Smooth muscle cell (in vitro differentiated cells): Measurements from ENCODE around the gene CCL18. TPM values are rescaled to one million over a fixed set of nuclear protein-coding genes. Genes with fewer than 3 reads are reported as not detected.

Experiments
- DNase-seq: peaks from one replicate; lab custom pipeline; 2025; ENCODE audit not compliant: unreplicated experiment; lab: John Stamatoyannopoulos, UW
- H2AFZ ChIP-seq: fragments of 200-600 bp; sonication (generic); 2 replicates; pipeline ENCODE4 v1.6.0; 2016; ENCODE audit warnings: antibody characterized with exemption, low read depth, mild to moderate bottlenecking
- H3F3A ChIP-seq: fragments of 200-600 bp; sonication (generic); 2 replicates; pipeline ENCODE4 v1.6.0; 2017; ENCODE audit warnings: antibody characterized with exemption, low read depth
- H3K27ac ChIP-seq: fragments of 200-600 bp; sonication (generic); 2 replicates; pipeline ENCODE4 v1.5.1; 2016; ENCODE audit warnings: low read depth, mild to moderate bottlenecking
- H3K27me3 ChIP-seq: fragments of 200-600 bp; sonication (generic); 2 replicates; pipeline ENCODE4 v1.6.1; 2016; ENCODE audit warnings: low read depth, mild to moderate bottlenecking
- H3K36me3 ChIP-seq: fragments of 200-600 bp; sonication (generic); 2 replicates; pipeline ENCODE4 v1.5.1; 2016; ENCODE audit warnings: low read depth
- H3K4me1 ChIP-seq: fragments of 200-600 bp; sonication (generic); 2 replicates; pipeline ENCODE4 v1.5.1; 2016; ENCODE audit warnings: low read depth
- H3K4me2 ChIP-seq: fragments of 200-600 bp; sonication (generic); 2 replicates; pipeline ENCODE4 v1.6.0; 2016; ENCODE audit warnings: mild to moderate bottlenecking
- H3K4me3 ChIP-seq: fragments of 200-600 bp; sonication (generic); 2 replicates; pipeline ENCODE4 v1.5.1; 2016; ENCODE audit warnings: mild to moderate bottlenecking
- H3K79me2 ChIP-seq: fragments of 200-600 bp; sonication (generic); 2 replicates; pipeline ENCODE4 v1.6.0; 2016; ENCODE audit warnings: low read depth, mild to moderate bottlenecking
- H3K9ac ChIP-seq: fragments of 200-600 bp; sonication (generic); 2 replicates; pipeline ENCODE4 v1.6.0; 2016; ENCODE audit warnings: low read depth
- H3K9me3 ChIP-seq: fragments of 200-600 bp; sonication (generic); replicated peaks from 2 replicates; pipeline ENCODE4 v1.5.1; 2016; ENCODE audit warnings: low read depth
- H4K20me1 ChIP-seq: fragments of 200-600 bp; sonication (generic); 2 replicates; pipeline ENCODE4 v1.6.0; 2016; ENCODE audit warnings: low read depth
- CTCF ChIP-seq: fragments of 200-600 bp; sonication (generic); IDR thresholded peaks from 2 replicates; pipeline ENCODE4 v1.5.1; 2017; ENCODE audit warnings: borderline replicate concordance, mild to moderate bottlenecking, antibody characterized with exemption; ENCODE audit not compliant: insufficient read depth, poor library complexity, severe bottlenecking
- WGBS: methylation state at CpG from one replicate; pipeline ENCODE4 v1.1.7; 2016; ENCODE audit warnings: low lambda C conversion rate; 5-methylcytosine and 5-hydroxymethylcytosine counted together
- polyA plus RNA-seq: library from polyadenylated mRNA; unstranded; fragments of >200 nt; fragmentation: Nextera tagmentation; extraction: Ambion mirVana; gene quantifications from 2 replicates; pipeline ENCODE4 v1.2.1, GENCODE V29; 2016
- total RNA-seq: library from RNA; depleted of rRNA; stranded (reverse); fragments of >200 nt; gene quantifications from 2 replicates; pipeline ENCODE4 v1.2.3, GENCODE V29; 2014

Gene CCL18
- total and polyA plus RNA-seq, 2 experiments from 2014 or later, result not detected

- no peak overlapping the region for H2AFZ ChIP-seq
- no peaks in the 10 kb centered on the region for H3F3A ChIP-seq
- H3K4me3 ChIP-seq, result no peak overlapping the region
- TF ChIP-seq CTCF, result no peak
- H3K27ac ChIP-seq, result no peak overlapping the region
- WGBS, result 86% methylated on average over 7 of the region's 7 CpGs
- no peak for DNase-seq
- H3K9ac ChIP-seq, result no peak overlapping the region
- H3K36me3 ChIP-seq, result no peaks in the 10 kb centered on the region
- no peaks in the 10 kb centered on the region for H3K79me2 ChIP-seq
- no peaks in the 10 kb centered on the region for H4K20me1 ChIP-seq
- no peaks in the 10 kb centered on the region for H3K27me3 ChIP-seq
- H3K4me1 ChIP-seq, result no peaks in the 10 kb centered on the region
- no peak overlapping the region for H3K4me2 ChIP-seq
- no peaks in the 10 kb centered on the region for H3K9me3 ChIP-seq
Observed at GRCh38 chr17:36059406-36059805, 4.7 kb upstream of the CCL18 start.

GRCh38 chr17:36060816-36061215 is 3.3 kb upstream of the CCL18 start:
- no peak overlapping the region for H3K27ac ChIP-seq
- H3K4me1 ChIP-seq, result no peaks in the 10 kb centered on the region

GRCh38 chr17:36066365-36066985 is 2.4 kb downstream of the CCL18 start:
- H3K27ac ChIP-seq, result no peak overlapping the region
- no peak overlapping the region for H2AFZ ChIP-seq
- H3F3A ChIP-seq, result no peaks in the 10 kb centered on the region
- WGBS, result 82% methylated on average over 6 of the region's 6 CpGs
- H3K79me2 ChIP-seq, result no peaks in the 10 kb centered on the region
- no peak for TF ChIP-seq CTCF
- H3K4me2 ChIP-seq, result no peak overlapping the region
- H3K27me3 ChIP-seq, result peaks cover 9% of the 10 kb centered on the region
- no peak overlapping the region for H3K9ac ChIP-seq
- no peaks in the 10 kb centered on the region for H4K20me1 ChIP-seq
- H3K9me3 ChIP-seq, result no peaks in the 10 kb centered on the region
- H3K36me3 ChIP-seq, result no peaks in the 10 kb centered on the region
- H3K4me1 ChIP-seq, result no peaks in the 10 kb centered on the region
- DNase-seq, result no peak
- no peak overlapping the region for H3K4me3 ChIP-seq

More at GRCh38 chr17:36060816-36061215, 3.3 kb upstream of the CCL18 start:
- no peak overlapping the region for H3K9ac ChIP-seq
- H3F3A ChIP-seq, result no peaks in the 10 kb centered on the region
- no peak overlapping the region for H3K4me2 ChIP-seq
- H3K4me3 ChIP-seq, result no peak overlapping the region
- H4K20me1 ChIP-seq, result no peaks in the 10 kb centered on the region
- peaks cover 6% of the 10 kb centered on the region for H3K27me3 ChIP-seq
- no peak for DNase-seq
- TF ChIP-seq CTCF, result no peak
- H3K79me2 ChIP-seq, result no peaks in the 10 kb centered on the region
- H2AFZ ChIP-seq, result no peak overlapping the region
- WGBS, result 67% methylated on average over 2 of the region's 2 CpGs
- no peaks in the 10 kb centered on the region for H3K9me3 ChIP-seq
- no peaks in the 10 kb centered on the region for H3K36me3 ChIP-seq

- Histone ChIP-seq H3K79me2 (no peaks in the 10 kb centered on the region), H3K9me3 (no peaks in the 10 kb centered on the region), H2AFZ (no peak overlapping the region), H3K27me3 (peaks cover 9% of the 10 kb centered on the region), H3K4me3 (no peak overlapping the region), H3K27ac (no peak overlapping the region), H3K4me1 (no peaks in the 10 kb centered on the region), H3K36me3 (no peaks in the 10 kb centered on the region), H4K20me1 (no peaks in the 10 kb centered on the region), H3F3A (no peaks in the 10 kb centered on the region), H3K9ac (no peak overlapping the region), H3K4me2 (no peak overlapping the region)
- 90% methylated on average over 3 of the region's 3 CpGs for WGBS
- DNase-seq, result no peak
- no peak for TF ChIP-seq CTCF
Observed at GRCh38 chr17:36068524-36068923, 4.5 kb downstream of the CCL18 start.
